ENCODE measurements around the gene RNF157.
"Not testable (repeated sequence)": the region's sequence is repeated elsewhere in the genome, so short reads cannot be mapped to it uniquely, and the experiment has no call there.

The RNF157 gene

GRCh38 chr17:76253841-76254240 is 13.5 kb upstream of the RNF157 start:
- Histone ChIP-seq H3K36me3 (ENCODE audit: control insufficient read depth in 4 of 4, insufficient read depth in 4 of 4, low read length in 3 of 4) (no peaks in the 10 kb centered on the region), H3K4me3 (ENCODE audit: control insufficient read depth in 1 of 7, extremely low read depth in 1 of 7, insufficient read depth in 4 of 7, low read depth in 2 of 7, low read length in 6 of 7) (no peak overlapping the region), H3K4me1 (ENCODE audit: control extremely low read depth in 1 of 4, control insufficient read depth in 4 of 4, insufficient read depth in 4 of 4, low read length in 3 of 4) (peaks cover 0 to 43% (median 21%) of the 10 kb centered on the region in 4 experiments), H3K9me3 (ENCODE audit: control extremely low read depth in 1 of 5, control insufficient read depth in 4 of 5, insufficient read depth in 2 of 5, low read depth in 1 of 5, low read length in 4 of 5) (no peaks in the 10 kb centered on the region), H3K27me3 (replicated peaks in 2 of 5; ENCODE audit: control insufficient read depth in 4 of 5, insufficient read depth in 5 of 5, low read length in 4 of 5) (no peaks in the 10 kb centered on the region), H3K27ac (ENCODE audit: insufficient read depth in 1 of 2, low read depth in 1 of 2, low read length in 2 of 2, poor library complexity in 1 of 2, severe bottlenecking in 2 of 2) (no peak overlapping the region)
- CTCF ChIA-PET, result interaction anchor here (0.7 to 1.4 kb wide), 3 partner anchors 13 to 37 kb away, joined by 3 to 5 read pairs (median 3); no protein-coding TSS in a partner anchor
- POLR2A ChIA-PET, result interaction anchor here (0.9 kb wide), 1 partner anchor 13 kb away, joined by 3 read pairs; no protein-coding TSS in a partner anchor
- no peak for DNase-seq
- 98% methylated on average over 6 of the region's 7 CpGs for WGBS (ENCODE audit: insufficient coverage)

GRCh38 chr17:76252967-76253766 is 12.9 kb upstream of the RNF157 start:
- not testable (repeated sequence) for H3K27me3 ChIP-seq (replicated peaks in 2 of 5; ENCODE audit: control insufficient read depth in 4 of 5, insufficient read depth in 5 of 5, low read length in 4 of 5); DNase-seq; H3K36me3 ChIP-seq (ENCODE audit: control insufficient read depth in 4 of 4, insufficient read depth in 4 of 4, low read length in 3 of 4); H3K9me3 ChIP-seq (ENCODE audit: control extremely low read depth in 1 of 5, control insufficient read depth in 4 of 5, insufficient read depth in 2 of 5, low read depth in 1 of 5, low read length in 4 of 5); H3K27ac ChIP-seq (ENCODE audit: insufficient read depth in 1 of 2, low read depth in 1 of 2, low read length in 2 of 2, poor library complexity in 1 of 2, severe bottlenecking in 2 of 2)
- peak overlapping the region in 1 of 7 experiments; percentile 47 for H3K4me3 ChIP-seq (ENCODE audit: control insufficient read depth in 1 of 7, extremely low read depth in 1 of 7, insufficient read depth in 4 of 7, low read depth in 2 of 7, low read length in 6 of 7)
- peaks cover 0 to 43% (median 21%) of the 10 kb centered on the region in 4 experiments for H3K4me1 ChIP-seq (ENCODE audit: control extremely low read depth in 1 of 4, control insufficient read depth in 4 of 4, insufficient read depth in 4 of 4, low read length in 3 of 4)
- POLR2A ChIA-PET, result interaction anchor here (1.2 kb wide), 1 partner anchor 19 kb away, joined by 3 read pairs; no protein-coding TSS in a partner anchor
- 92% methylated on average over 19 of the region's 23 CpGs for WGBS (ENCODE audit: insufficient coverage)
- CTCF ChIA-PET, result interaction anchor here (1.9 kb wide), 1 partner anchor 20 kb away, joined by 4 read pairs; no protein-coding TSS in a partner anchor

- CTCF ChIA-PET, result interaction anchor here (0.7 to 2.1 kb wide), 6 partner anchors 7 to 72 kb away, joined by 3 to 8 read pairs (median 4); no protein-coding TSS in a partner anchor
- Histone ChIP-seq H3K4me1 (ENCODE audit: control extremely low read depth in 1 of 4, control insufficient read depth in 4 of 4, insufficient read depth in 4 of 4, low read length in 3 of 4) (peaks cover 0 to 48% (median 21%) of the 10 kb centered on the region in 4 experiments), H3K27me3 (replicated peaks in 2 of 5; ENCODE audit: control insufficient read depth in 4 of 5, insufficient read depth in 5 of 5, low read length in 4 of 5) (peaks cover 0 to 2% (median 0%) of the 10 kb centered on the region in 5 experiments), H3K27ac (ENCODE audit: insufficient read depth in 1 of 2, low read depth in 1 of 2, low read length in 2 of 2, poor library complexity in 1 of 2, severe bottlenecking in 2 of 2) (peak overlapping the region in 1 of 2 experiments; percentile 39), H3K9me3 (ENCODE audit: control extremely low read depth in 1 of 5, control insufficient read depth in 4 of 5, insufficient read depth in 2 of 5, low read depth in 1 of 5, low read length in 4 of 5) (no peaks in the 10 kb centered on the region), H3K36me3 (ENCODE audit: control insufficient read depth in 4 of 4, insufficient read depth in 4 of 4, low read length in 3 of 4) (no peaks in the 10 kb centered on the region), H3K4me3 (ENCODE audit: control insufficient read depth in 1 of 7, extremely low read depth in 1 of 7, insufficient read depth in 4 of 7, low read depth in 2 of 7, low read length in 6 of 7) (peak overlapping the region in 4 of 7 experiments; percentile 5 to 51 (median 41))
- POLR2A ChIA-PET, result interaction anchor here (1.2 kb wide), 1 partner anchor 19 kb away, joined by 3 read pairs; no protein-coding TSS in a partner anchor
- peak; percentile 60 to 85 (median 80) for DNase-seq
- 19% methylated on average over 11 of the region's 11 CpGs for WGBS (ENCODE audit: insufficient coverage)
Measured at GRCh38 chr17:76252040-76252954, 12.0 kb upstream of the RNF157 start.

DNA sequence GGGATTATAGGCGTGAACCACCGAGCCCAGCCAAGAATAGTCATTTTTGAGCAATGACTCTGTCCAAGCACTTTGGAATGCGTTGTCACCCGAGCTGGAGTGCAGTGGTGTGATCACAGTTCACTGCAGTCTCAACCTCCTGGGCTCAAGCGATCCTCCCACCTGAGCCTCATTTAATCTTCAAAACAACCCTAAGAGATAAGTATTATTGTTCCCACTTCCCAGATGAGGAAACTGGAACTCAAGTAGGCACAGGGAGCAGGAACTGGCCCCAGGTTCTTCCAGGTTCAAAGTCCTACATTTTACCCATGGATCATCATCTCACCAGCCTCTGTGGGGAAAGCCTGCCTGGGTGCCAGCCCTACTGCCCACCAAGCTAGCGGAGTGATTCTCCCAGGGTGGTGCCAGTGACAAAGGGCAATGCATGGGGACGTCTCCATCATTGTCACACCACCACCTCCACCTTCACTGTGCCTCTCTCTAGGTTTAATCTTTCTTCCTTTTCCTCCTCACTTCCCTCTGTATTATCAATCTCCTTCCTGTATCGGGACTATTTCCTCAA is 11.3 kb upstream of the RNF157 start:
- H3K36me3 ChIP-seq (ENCODE audit: control insufficient read depth in 4 of 4, insufficient read depth in 4 of 4, low read length in 3 of 4), result no peaks in the 10 kb centered on the region
- no peaks in the 10 kb centered on the region for H3K9me3 ChIP-seq (ENCODE audit: control extremely low read depth in 1 of 5, control insufficient read depth in 4 of 5, insufficient read depth in 2 of 5, low read depth in 1 of 5, low read length in 4 of 5)
- H3K4me1 ChIP-seq (ENCODE audit: control extremely low read depth in 1 of 4, control insufficient read depth in 4 of 4, insufficient read depth in 4 of 4, low read length in 3 of 4), result peaks cover 0 to 53% (median 24%) of the 10 kb centered on the region in 4 experiments
- CTCF ChIA-PET, result interaction anchor here (0.7 to 2.1 kb wide), 6 partner anchors 8 to 72 kb away, joined by 3 to 8 read pairs (median 4); no protein-coding TSS in a partner anchor
- POLR2A ChIA-PET, result no interaction called here
- H3K27ac ChIP-seq (ENCODE audit: insufficient read depth in 1 of 2, low read depth in 1 of 2, low read length in 2 of 2, poor library complexity in 1 of 2, severe bottlenecking in 2 of 2), result no peak overlapping the region
- WGBS (ENCODE audit: insufficient coverage), result 78% methylated on average over 8 of the region's 8 CpGs
- H3K4me3 ChIP-seq (ENCODE audit: control insufficient read depth in 1 of 7, extremely low read depth in 1 of 7, insufficient read depth in 4 of 7, low read depth in 2 of 7, low read length in 6 of 7), result no peak overlapping the region
- DNase-seq, result no peak
- peaks cover 0 to 2% (median 0%) of the 10 kb centered on the region in 5 experiments for H3K27me3 ChIP-seq (replicated peaks in 2 of 5; ENCODE audit: control insufficient read depth in 4 of 5, insufficient read depth in 5 of 5, low read length in 4 of 5)

- DNase-seq, result no peak
- ChIA-PET POLR2A (interaction anchor here (0.7 to 1.3 kb wide), 2 partner anchors 19 to 259 kb away, joined by 3 to 4 read pairs; no protein-coding TSS in a partner anchor), CTCF (interaction anchor here (1.2 kb wide), 1 partner anchor 28 kb away, joined by 7 read pairs; no protein-coding TSS in a partner anchor)
- Histone ChIP-seq H3K4me1 (ENCODE audit: control extremely low read depth in 1 of 4, control insufficient read depth in 4 of 4, insufficient read depth in 4 of 4, low read length in 3 of 4) (peaks cover 0 to 55% (median 26%) of the 10 kb centered on the region in 4 experiments), H3K9me3 (ENCODE audit: control extremely low read depth in 1 of 5, control insufficient read depth in 4 of 5, insufficient read depth in 2 of 5, low read depth in 1 of 5, low read length in 4 of 5) (no peaks in the 10 kb centered on the region), H3K4me3 (ENCODE audit: control insufficient read depth in 1 of 7, extremely low read depth in 1 of 7, insufficient read depth in 4 of 7, low read depth in 2 of 7, low read length in 6 of 7) (no peak overlapping the region), H3K36me3 (ENCODE audit: control insufficient read depth in 4 of 4, insufficient read depth in 4 of 4, low read length in 3 of 4) (no peaks in the 10 kb centered on the region), H3K27ac (ENCODE audit: insufficient read depth in 1 of 2, low read depth in 1 of 2, low read length in 2 of 2, poor library complexity in 1 of 2, severe bottlenecking in 2 of 2) (no peak overlapping the region), H3K27me3 (replicated peaks in 2 of 5; ENCODE audit: control insufficient read depth in 4 of 5, insufficient read depth in 5 of 5, low read length in 4 of 5) (peaks cover 0 to 2% (median 0%) of the 10 kb centered on the region in 5 experiments)
- WGBS (ENCODE audit: insufficient coverage), result 93% methylated on average over 4 of the region's 6 CpGs
Measured at GRCh38 chr17:76250141-76250540, 9.8 kb upstream of the RNF157 start.

DNA sequence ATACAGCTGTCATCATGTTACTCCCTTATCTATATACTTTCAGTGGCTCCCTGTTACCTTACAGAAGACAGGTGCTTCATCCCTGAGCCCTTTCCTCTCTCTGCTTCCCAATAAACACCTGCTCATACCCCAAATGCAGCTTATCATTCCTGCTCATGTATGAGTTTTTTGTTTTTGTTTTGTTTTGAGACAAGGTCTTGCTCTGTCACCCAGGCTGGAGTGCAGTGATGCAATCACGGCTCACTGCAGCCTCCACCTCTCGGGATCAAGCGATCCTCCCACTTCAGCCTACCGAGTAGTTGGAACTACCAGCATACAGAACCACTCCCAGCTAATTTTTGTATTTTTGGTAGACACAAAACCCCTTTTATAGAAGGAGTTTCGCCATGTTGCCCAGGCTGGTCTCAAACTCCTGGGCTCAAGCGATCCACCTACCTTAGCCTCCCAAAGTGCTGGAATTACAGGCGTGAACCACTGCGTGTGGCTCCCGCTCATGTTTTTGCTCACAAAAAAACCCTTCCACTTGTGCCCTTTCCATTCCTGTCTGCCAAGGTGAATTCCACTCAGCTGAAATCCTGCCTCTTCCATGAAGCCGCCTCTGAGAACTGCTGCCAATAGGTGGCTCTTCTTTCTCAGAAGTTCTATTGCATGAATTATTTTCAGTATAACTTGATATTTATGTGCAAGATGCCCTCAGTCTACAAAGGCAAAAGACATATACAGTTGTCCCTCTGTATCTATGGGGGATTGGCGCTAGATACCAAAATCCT is 7.9 kb upstream of the RNF157 start:
- H3K27me3 ChIP-seq (replicated peaks in 2 of 5; ENCODE audit: control insufficient read depth in 4 of 5, insufficient read depth in 5 of 5, low read length in 4 of 5), result peaks cover 0 to 7% (median 2%) of the 10 kb centered on the region in 5 experiments
- POLR2A ChIA-PET, result no interaction called here
- 89% methylated on average over 8 of the region's 11 CpGs for WGBS (ENCODE audit: insufficient coverage)
- CTCF ChIA-PET, result interaction anchor here (0.9 to 4.6 kb wide), 9 partner anchors 10 to 127 kb away, joined by 3 to 35 read pairs (median 4); no protein-coding TSS in a partner anchor
- peak in 1 of 3 donors; percentile 15 for DNase-seq
- no peak overlapping the region for H3K27ac ChIP-seq (ENCODE audit: insufficient read depth in 1 of 2, low read depth in 1 of 2, low read length in 2 of 2, poor library complexity in 1 of 2, severe bottlenecking in 2 of 2)
- H3K9me3 ChIP-seq (ENCODE audit: control extremely low read depth in 1 of 5, control insufficient read depth in 4 of 5, insufficient read depth in 2 of 5, low read depth in 1 of 5, low read length in 4 of 5), result no peaks in the 10 kb centered on the region
- H3K4me1 ChIP-seq (ENCODE audit: control extremely low read depth in 1 of 4, control insufficient read depth in 4 of 4, insufficient read depth in 4 of 4, low read length in 3 of 4), result peaks cover 8 to 66% (median 41%) of the 10 kb centered on the region in 4 experiments
- no peak overlapping the region for H3K4me3 ChIP-seq (ENCODE audit: control insufficient read depth in 1 of 7, extremely low read depth in 1 of 7, insufficient read depth in 4 of 7, low read depth in 2 of 7, low read length in 6 of 7)
- no peaks in the 10 kb centered on the region for H3K36me3 ChIP-seq (ENCODE audit: control insufficient read depth in 4 of 4, insufficient read depth in 4 of 4, low read length in 3 of 4)

Measured in common myeloid progenitor, CD34-positive (primary cell).